Nephron progenitor cell (in vitro differentiated cells): ENCODE results near the gene NPEPL1.
"Not testable (repeated sequence)": the region's sequence is repeated elsewhere in the genome, so short reads cannot be mapped to it uniquely, and the experiment has no call there.

ENCODE experiments used
- DNase-seq: peaks from one replicate; pipeline ENCODE4 v3.0.0; 2021
- H3K27ac Mint-ChIP-seq: 2 replicates; pipeline ENCODE4 v1.8.0; 2021; ENCODE audit warnings: mild to moderate bottlenecking, moderate library complexity, mixed read lengths
- H3K27me3 Mint-ChIP-seq: 2 replicates; pipeline ENCODE4 v1.8.0; 2021; ENCODE audit warnings: mild to moderate bottlenecking, low read depth, mixed read lengths; ENCODE audit not compliant: poor library complexity
- H3K36me3 Mint-ChIP-seq: 2 replicates; pipeline ENCODE4 v1.8.0; 2021; ENCODE audit warnings: low read depth, mixed read lengths
- H3K4me1 Mint-ChIP-seq: 2 replicates; pipeline ENCODE4 v1.8.0; 2021; ENCODE audit warnings: mixed read lengths
- H3K4me3 Mint-ChIP-seq: 2 replicates; pipeline ENCODE4 v1.8.0; 2021; ENCODE audit warnings: mild to moderate bottlenecking, moderate library complexity, mixed read lengths
- H3K9me3 Mint-ChIP-seq: 2 replicates; pipeline ENCODE4 v1.8.0; 2021; ENCODE audit warnings: mild to moderate bottlenecking, moderate library complexity, mixed read lengths
- TF ChIP-seq, protein P1 (sequence below): fragments of 200-600 bp; sonication (generic); IDR thresholded peaks from 2 replicates; pipeline ENCODE4 v1.5.0; 2021; ENCODE audit warnings: antibody characterized with exemption

NPEPL1 gene

DNA sequence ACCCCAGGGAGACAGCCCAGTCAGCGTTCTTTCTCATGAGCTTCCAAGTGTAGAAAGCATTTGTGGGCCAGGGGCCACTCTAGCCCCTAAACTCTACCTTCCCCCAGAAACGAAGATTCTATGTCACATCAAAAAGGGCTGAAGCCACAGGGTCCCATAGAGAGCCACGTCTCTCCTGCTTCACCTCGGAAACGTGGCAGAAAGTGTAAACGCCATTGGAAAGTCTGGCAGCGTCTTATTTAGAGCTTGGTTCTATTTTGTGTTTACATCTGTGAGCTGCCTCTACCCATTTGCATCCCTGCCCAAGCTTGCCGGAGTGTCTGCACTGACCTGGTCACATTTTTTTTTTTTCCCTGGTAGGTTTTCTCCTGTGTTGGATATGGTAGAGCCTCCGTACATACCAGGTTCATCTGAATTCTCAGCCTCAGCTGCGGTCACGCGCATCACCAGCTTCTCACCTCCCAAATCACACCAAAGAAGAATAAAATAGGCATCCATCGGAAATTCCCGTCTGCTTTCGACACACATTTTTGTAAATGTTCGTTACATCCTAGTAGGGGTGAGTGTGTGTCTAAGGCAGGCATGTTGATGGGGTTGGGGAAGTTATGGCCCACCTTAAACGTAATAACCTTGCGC lies 62.6 kb downstream of the NPEPL1 start:
- peaks cover 9% of the 10 kb centered on the region for H3K27me3 Mint-ChIP-seq
- no peak overlapping the region for H3K4me3 Mint-ChIP-seq
- TF ChIP-seq, protein P1, sequence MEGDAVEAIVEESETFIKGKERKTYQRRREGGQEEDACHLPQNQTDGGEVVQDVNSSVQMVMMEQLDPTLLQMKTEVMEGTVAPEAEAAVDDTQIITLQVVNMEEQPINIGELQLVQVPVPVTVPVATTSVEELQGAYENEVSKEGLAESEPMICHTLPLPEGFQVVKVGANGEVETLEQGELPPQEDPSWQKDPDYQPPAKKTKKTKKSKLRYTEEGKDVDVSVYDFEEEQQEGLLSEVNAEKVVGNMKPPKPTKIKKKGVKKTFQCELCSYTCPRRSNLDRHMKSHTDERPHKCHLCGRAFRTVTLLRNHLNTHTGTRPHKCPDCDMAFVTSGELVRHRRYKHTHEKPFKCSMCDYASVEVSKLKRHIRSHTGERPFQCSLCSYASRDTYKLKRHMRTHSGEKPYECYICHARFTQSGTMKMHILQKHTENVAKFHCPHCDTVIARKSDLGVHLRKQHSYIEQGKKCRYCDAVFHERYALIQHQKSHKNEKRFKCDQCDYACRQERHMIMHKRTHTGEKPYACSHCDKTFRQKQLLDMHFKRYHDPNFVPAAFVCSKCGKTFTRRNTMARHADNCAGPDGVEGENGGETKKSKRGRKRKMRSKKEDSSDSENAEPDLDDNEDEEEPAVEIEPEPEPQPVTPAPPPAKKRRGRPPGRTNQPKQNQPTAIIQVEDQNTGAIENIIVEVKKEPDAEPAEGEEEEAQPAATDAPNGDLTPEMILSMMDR = no peak
- no peak for DNase-seq
- no peaks in the 10 kb centered on the region for H3K36me3 Mint-ChIP-seq
- peaks cover 32% of the 10 kb centered on the region for H3K4me1 Mint-ChIP-seq
- H3K27ac Mint-ChIP-seq = no peak overlapping the region
- peaks cover 4% of the 10 kb centered on the region for H3K9me3 Mint-ChIP-seq

DNA sequence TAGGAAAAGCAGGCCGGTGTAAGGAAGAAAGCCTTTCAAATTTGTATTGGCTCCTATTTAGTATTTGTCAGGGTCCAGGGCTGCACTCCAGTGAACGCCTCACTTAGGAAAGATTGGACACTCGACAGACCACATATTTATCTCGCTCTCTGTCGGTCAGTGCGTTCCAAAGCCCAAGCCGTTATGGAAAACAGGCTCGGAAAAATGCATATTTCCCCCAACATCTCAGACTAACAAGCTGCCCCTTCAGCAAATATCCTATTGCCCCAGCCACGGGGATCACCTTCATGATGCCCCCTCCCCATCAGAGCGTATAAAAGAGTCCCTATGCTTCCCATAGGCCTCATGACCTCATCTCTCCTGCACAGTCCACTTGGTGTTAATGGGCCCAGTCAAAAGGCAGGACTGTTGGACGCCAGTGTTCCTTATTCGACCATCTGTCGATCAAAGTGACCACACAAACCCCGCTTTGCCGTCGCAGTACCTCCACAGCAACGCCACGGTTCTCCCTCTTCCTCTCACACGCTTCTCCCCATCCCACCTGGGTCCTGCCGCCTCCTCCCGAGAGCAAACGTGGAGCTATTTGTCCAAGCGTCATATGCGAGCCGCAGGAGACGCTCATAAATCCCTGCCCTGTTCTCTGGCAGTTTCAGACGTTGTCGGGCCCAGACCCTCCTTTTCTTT lies 63.3 kb downstream of the NPEPL1 start:
- peaks cover 7% of the 10 kb centered on the region for H3K27me3 Mint-ChIP-seq

DNA sequence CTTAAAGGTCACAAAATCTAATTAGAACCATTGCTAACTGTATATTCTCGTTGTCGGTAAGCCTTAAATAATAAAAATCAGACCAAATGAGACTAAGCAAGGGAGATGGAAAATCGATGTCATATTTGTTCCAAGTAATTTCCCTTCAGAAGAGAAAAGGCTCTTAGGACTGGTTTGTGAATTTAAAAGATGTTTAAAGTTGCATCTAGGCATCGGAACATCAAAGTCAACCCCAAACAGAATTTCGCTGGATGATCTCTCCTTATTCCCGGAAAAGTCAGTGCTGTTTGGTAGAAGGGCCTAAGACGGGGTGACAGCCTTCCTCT lies 63.8 kb downstream of the NPEPL1 start:
- no peak overlapping the region for H3K4me3 Mint-ChIP-seq
- no peak for DNase-seq
- peaks cover 30% of the 10 kb centered on the region for H3K4me1 Mint-ChIP-seq
- TF ChIP-seq, protein P1 = no peak
- no peaks in the 10 kb centered on the region for H3K36me3 Mint-ChIP-seq
- H3K9me3 Mint-ChIP-seq = peaks cover under 1% of the 10 kb centered on the region
- H3K27ac Mint-ChIP-seq = no peak overlapping the region
- H3K27me3 Mint-ChIP-seq = peaks cover 6% of the 10 kb centered on the region

More for the DNA sequence above, 63.3 kb downstream of the NPEPL1 start:
- Mint-ChIP-seq H3K4me3 (no peak overlapping the region), H3K36me3 (no peaks in the 10 kb centered on the region), H3K9me3 (peaks cover 2% of the 10 kb centered on the region), H3K4me1 (peaks cover 32% of the 10 kb centered on the region), H3K27ac (no peak overlapping the region)
- no peak for DNase-seq
- TF ChIP-seq, protein P1 = no peak

DNA sequence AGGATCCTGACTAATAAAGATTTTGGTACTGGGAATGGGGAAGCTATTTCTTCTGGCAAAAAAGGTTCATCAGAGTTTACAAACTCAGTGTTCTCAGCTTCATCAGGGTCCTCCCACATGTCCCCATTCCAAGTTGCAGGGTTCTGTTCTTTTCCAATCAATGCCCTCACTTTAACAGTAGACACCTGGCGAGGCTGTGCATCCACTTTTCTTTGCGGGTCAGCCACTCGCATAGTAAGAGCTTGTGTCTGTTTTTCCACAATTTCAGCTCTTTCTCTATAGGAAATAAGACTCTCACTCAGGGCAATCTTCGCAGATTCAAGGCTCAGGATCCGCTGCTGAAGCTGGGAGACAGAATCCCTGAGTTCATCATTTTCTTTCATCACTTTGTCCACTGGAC lies 65.0 kb downstream of the NPEPL1 start:
- peaks cover 10% of the 10 kb centered on the region for H3K9me3 Mint-ChIP-seq
- H3K36me3 Mint-ChIP-seq, H3K4me3 Mint-ChIP-seq, H3K27ac Mint-ChIP-seq, H3K27me3 Mint-ChIP-seq, DNase-seq: not testable (repeated sequence)
- H3K4me1 Mint-ChIP-seq = peaks cover 20% of the 10 kb centered on the region

DNA sequence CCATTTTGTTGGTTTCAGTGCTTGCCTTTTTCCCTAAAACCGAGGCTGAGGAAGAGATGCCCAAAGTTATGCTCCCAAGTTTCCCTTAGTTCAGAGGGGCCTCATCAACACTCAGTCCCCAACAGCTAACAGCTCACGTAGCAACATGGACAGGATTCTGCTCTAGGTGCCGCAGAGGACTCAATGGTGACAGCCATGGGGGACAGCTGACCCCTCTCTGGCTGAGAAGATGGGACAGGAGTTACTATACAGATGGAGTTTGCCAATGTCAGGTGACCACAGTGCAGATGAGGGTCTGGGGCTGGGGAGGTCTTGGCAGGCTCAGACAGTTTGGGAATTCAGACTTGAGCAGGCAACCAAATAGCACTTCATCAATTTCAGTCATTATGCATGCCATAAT lies 67.3 kb downstream of the NPEPL1 start:
- Mint-ChIP-seq H3K4me3 (no peak overlapping the region), H3K27ac (no peak overlapping the region), H3K36me3 (no peaks in the 10 kb centered on the region), H3K27me3 (peaks cover 8% of the 10 kb centered on the region), H3K4me1 (peaks cover 5% of the 10 kb centered on the region), H3K9me3 (peaks cover 32% of the 10 kb centered on the region)
- TF ChIP-seq, protein P1 = no peak
- no peak for DNase-seq

DNA sequence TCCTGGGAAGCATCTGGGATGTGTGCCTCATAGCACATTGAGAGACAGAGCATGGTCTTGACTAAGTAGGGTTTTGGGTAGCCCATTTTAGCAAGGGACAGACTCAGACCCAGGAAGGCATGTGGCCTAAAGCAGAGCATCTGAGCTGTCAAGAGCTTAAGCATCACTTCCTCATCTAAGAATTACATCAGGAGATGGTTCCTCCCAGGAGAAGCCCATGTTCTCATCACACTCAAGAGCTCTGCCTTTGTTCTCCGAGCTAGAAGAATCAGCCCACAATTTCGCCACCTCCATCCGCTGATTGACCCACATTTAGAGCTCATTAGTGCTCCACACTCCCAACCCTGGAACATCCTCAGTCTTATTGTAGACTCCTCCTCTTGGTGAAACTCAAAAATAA lies 68.3 kb downstream of the NPEPL1 start:
- Mint-ChIP-seq H3K4me3 (no peak overlapping the region), H3K27me3 (peaks cover 9% of the 10 kb centered on the region), H3K27ac (no peak overlapping the region), H3K4me1 (peaks cover 14% of the 10 kb centered on the region), H3K9me3 (peaks cover 32% of the 10 kb centered on the region), H3K36me3 (no peaks in the 10 kb centered on the region)
- TF ChIP-seq, protein P1 = no peak
- DNase-seq = no peak
